Loucy (cell line): Measurements from ENCODE around the gene OPRM1.

ENCODE experiments used
- H2AFZ ChIP-seq: fragments of 200-600 bp; sonication (generic); 2 replicates; pipeline ENCODE4 v1.6.0; 2016; ENCODE audit warnings: antibody characterized with exemption, mild to moderate bottlenecking, low read length, moderate library complexity
- H3F3A ChIP-seq: fragments of 200-600 bp; 2 replicates; pipeline ENCODE4 v1.6.0; 2016; ENCODE audit warnings: antibody characterized with exemption, low read depth, mild to moderate bottlenecking
- H3K27me3 ChIP-seq: fragments of 200-600 bp; sonication (generic); 2 replicates; pipeline ENCODE4 v1.6.1; 2014; ENCODE audit warnings: low read length, mild to moderate bottlenecking; ENCODE audit not compliant: insufficient read depth, poor library complexity, severe bottlenecking
- H3K36me3 ChIP-seq: fragments of 200-600 bp; sonication (generic); 2 replicates; pipeline ENCODE4 v1.6.1; 2016; ENCODE audit warnings: low read length; ENCODE audit not compliant: insufficient read depth
- H3K4me1 ChIP-seq: fragments of 200-600 bp; sonication (generic); 2 replicates; pipeline ENCODE4 v1.5.1; 2014; ENCODE audit warnings: low read length, mild to moderate bottlenecking; ENCODE audit not compliant: insufficient read depth, poor library complexity, severe bottlenecking
- H3K4me2 ChIP-seq: fragments of 200-600 bp; sonication (generic); 2 replicates; pipeline ENCODE4 v1.6.0; 2014; ENCODE audit warnings: antibody characterized with exemption, low read length, low read depth, mild to moderate bottlenecking; ENCODE audit not compliant: poor library complexity, severe bottlenecking
- H3K4me3 ChIP-seq: fragments of 200-600 bp; sonication (generic); 2 replicates; pipeline ENCODE4 v1.5.1; 2014; ENCODE audit warnings: low read length, mild to moderate bottlenecking, mixed read lengths; ENCODE audit not compliant: poor library complexity, severe bottlenecking
- H3K79me2 ChIP-seq: fragments of 200-600 bp; sonication (generic); 2 replicates; pipeline ENCODE4 v1.6.1; 2014; ENCODE audit warnings: low read length; ENCODE audit not compliant: insufficient read depth
- H3K9ac ChIP-seq: fragments of 200-600 bp; sonication (generic); 2 replicates; pipeline ENCODE4 v1.6.0; 2014; ENCODE audit warnings: mild to moderate bottlenecking, low read depth, low read length, moderate library complexity; ENCODE audit not compliant: poor library complexity, severe bottlenecking
- H3K9me2 ChIP-seq: fragments of 200-600 bp; sonication (generic); replicated peaks from 2 replicates; pipeline ENCODE4 v1.6.1; 2016; ENCODE audit warnings: low read depth, low read length, mixed read lengths
- H3K9me3 ChIP-seq: fragments of 200-600 bp; sonication (generic); 2 replicates; pipeline ENCODE4 v1.6.1; 2014; ENCODE audit warnings: mild to moderate bottlenecking, antibody characterized with exemption, low read length, low read depth; ENCODE audit not compliant: insufficient read depth
- H4K20me1 ChIP-seq: fragments of 200-600 bp; sonication (generic); 2 replicates; pipeline ENCODE4 v1.6.0; 2014; ENCODE audit warnings: antibody characterized with exemption, low read length, mild to moderate bottlenecking; ENCODE audit not compliant: insufficient read depth, poor library complexity, severe bottlenecking
- EZH2phosphoT487 ChIP-seq: fragments of 200-600 bp; IDR thresholded peaks from 2 replicates; pipeline ENCODE4 v1.6.1; 2018; ENCODE audit warnings: antibody characterized with exemption, mild to moderate bottlenecking, moderate library complexity, borderline replicate concordance
- TF ChIP-seq, protein P1 (sequence below): fragments of 200-600 bp; sonication (generic); conservative IDR thresholded peaks from 2 replicates; pipeline ENCODE4 v1.5.1; 2014; ENCODE audit warnings: mild to moderate bottlenecking, antibody characterized with exemption, low read length

The OPRM1 gene

DNA sequence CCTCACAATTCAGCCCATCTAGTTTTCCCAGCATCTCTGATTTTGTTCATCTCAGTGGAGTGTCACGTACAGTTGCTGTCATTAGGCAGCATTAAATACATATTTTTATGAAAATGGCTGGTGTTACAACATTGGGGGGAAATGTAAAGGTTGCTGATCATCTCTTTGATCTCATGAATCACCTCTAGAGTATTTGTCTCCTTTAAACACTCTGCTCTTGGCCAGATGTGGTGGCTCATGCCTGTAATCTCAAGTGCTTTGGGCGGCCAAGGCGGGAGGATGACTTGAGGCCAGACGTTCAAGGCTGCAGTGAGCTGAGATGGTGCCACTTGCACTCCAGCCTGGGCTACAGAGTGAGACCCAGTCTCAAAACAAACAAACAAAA lies 189.5 kb downstream of the OPRM1 start:
- TF ChIP-seq EZH2phosphoT487 = no peak
- TF ChIP-seq, protein P1, sequence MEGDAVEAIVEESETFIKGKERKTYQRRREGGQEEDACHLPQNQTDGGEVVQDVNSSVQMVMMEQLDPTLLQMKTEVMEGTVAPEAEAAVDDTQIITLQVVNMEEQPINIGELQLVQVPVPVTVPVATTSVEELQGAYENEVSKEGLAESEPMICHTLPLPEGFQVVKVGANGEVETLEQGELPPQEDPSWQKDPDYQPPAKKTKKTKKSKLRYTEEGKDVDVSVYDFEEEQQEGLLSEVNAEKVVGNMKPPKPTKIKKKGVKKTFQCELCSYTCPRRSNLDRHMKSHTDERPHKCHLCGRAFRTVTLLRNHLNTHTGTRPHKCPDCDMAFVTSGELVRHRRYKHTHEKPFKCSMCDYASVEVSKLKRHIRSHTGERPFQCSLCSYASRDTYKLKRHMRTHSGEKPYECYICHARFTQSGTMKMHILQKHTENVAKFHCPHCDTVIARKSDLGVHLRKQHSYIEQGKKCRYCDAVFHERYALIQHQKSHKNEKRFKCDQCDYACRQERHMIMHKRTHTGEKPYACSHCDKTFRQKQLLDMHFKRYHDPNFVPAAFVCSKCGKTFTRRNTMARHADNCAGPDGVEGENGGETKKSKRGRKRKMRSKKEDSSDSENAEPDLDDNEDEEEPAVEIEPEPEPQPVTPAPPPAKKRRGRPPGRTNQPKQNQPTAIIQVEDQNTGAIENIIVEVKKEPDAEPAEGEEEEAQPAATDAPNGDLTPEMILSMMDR = no peak
- no peaks in the 10 kb centered on the region for H3K36me3 ChIP-seq
- peaks cover 34% of the 10 kb centered on the region for H3K4me1 ChIP-seq
- H3K4me2 ChIP-seq = no peak overlapping the region
- H3K79me2 ChIP-seq = 0 out of 2 replicates have a peak, but pooled peaks cover 3% of the 10 kb centered on the region
- no peak overlapping the region for H3K4me3 ChIP-seq
- H3K9me3 ChIP-seq = no peaks in the 10 kb centered on the region
- no peaks in the 10 kb centered on the region for H3K27me3 ChIP-seq
- H3F3A ChIP-seq = no peaks in the 10 kb centered on the region
- H3K9ac ChIP-seq = no peak overlapping the region
- no peak overlapping the region for H2AFZ ChIP-seq
- no peaks in the 10 kb centered on the region for H4K20me1 ChIP-seq
- no peaks in the 10 kb centered on the region for H3K9me2 ChIP-seq

- TF ChIP-seq, protein P1 = no peak
- no peak for TF ChIP-seq EZH2phosphoT487
- Histone ChIP-seq H3K9ac (no peak overlapping the region), H3K9me2 (no peaks in the 10 kb centered on the region), H3K36me3 (no peaks in the 10 kb centered on the region), H3K4me2 (peak overlapping the region; percentile 65), H3K9me3 (no peaks in the 10 kb centered on the region), H3K4me3 (peak overlapping the region; percentile 27), H3F3A (no peaks in the 10 kb centered on the region), H3K4me1 (peaks cover 45% of the 10 kb centered on the region), H2AFZ (peak overlapping the region; percentile 15; the same call in 1 of the 2 replicates), H4K20me1 (no peaks in the 10 kb centered on the region), H3K79me2 (0 out of 2 replicates have a peak, but pooled peaks cover 3% of the 10 kb centered on the region), H3K27me3 (no peaks in the 10 kb centered on the region)
These were observed 190.7 kb downstream of the OPRM1 start for GRCh38 chr6:154229786-154230185.

DNA sequence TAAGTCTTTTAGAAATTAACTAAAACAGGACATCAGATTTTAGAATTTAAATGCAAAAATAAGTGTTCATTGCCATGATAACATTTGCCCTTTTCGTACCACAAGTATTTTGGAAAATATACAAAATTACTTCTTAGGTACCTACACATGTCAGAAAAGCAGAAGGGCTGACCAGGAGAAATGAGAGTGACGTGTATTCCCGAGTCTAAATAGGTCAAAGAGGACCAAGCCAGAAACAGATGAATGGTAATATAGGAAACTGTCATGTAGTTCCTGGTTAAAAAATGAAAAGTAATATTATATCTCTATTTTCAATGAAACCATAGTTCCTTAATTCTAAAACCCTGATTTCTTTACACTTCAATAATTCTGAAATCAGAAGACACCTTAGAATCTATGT lies 191.4 kb downstream of the OPRM1 start:
- no peak for TF ChIP-seq EZH2phosphoT487
- TF ChIP-seq, protein P1 = no peak
- Histone ChIP-seq H4K20me1 (no peaks in the 10 kb centered on the region), H3F3A (no peaks in the 10 kb centered on the region), H3K36me3 (no peaks in the 10 kb centered on the region), H2AFZ (peak overlapping the region; percentile 15; the same call in 1 of the 2 replicates), H3K79me2 (0 out of 2 replicates have a peak, but pooled peaks cover 3% of the 10 kb centered on the region), H3K9ac (no peak overlapping the region), H3K9me3 (no peaks in the 10 kb centered on the region), H3K4me3 (peak overlapping the region; percentile 27), H3K4me2 (peak overlapping the region; percentile 65), H3K4me1 (peaks cover 45% of the 10 kb centered on the region), H3K27me3 (no peaks in the 10 kb centered on the region), H3K9me2 (no peaks in the 10 kb centered on the region)
